SKM-1 (cell line): Measurements from ENCODE around the gene SOX5.
"Not testable (repeated sequence)": the region's sequence is repeated elsewhere in the genome, so short reads cannot be mapped to it uniquely, and the experiment has no call there.

Source experiments
- DNase-seq: peaks from one replicate; lab custom pipeline; 2025; ENCODE audit not compliant: unreplicated experiment; lab: John Stamatoyannopoulos, UW

SOX5 gene

GRCh38 chr12:23911574-23911973 lies 37.9 kb downstream of the SOX5 start:
- no peak for DNase-seq

GRCh38 chr12:23909551-23909950 lies 39.9 kb downstream of the SOX5 start:
- DNase-seq, result no peak

GRCh38 chr12:23906329-23906728 lies 43.1 kb downstream of the SOX5 start:
- no peak for DNase-seq

GRCh38 chr12:23899434-23899833 lies 50.0 kb downstream of the SOX5 start:
- no peak for DNase-seq

- no peak for DNase-seq
Measured at GRCh38 chr12:23898121-23898520, 51.3 kb downstream of the SOX5 start.

- no peak for DNase-seq
Measured at GRCh38 chr12:23895792-23896218, 53.7 kb downstream of the SOX5 start.

- DNase-seq, result no peak
Measured at GRCh38 chr12:23893611-23894010, 55.9 kb downstream of the SOX5 start.

GRCh38 chr12:23891115-23891514 lies 58.4 kb downstream of the SOX5 start:
- no peak for DNase-seq

GRCh38 chr12:23889069-23889440 lies 60.4 kb downstream of the SOX5 start:
- DNase-seq, result no peak

- DNase-seq, result no peak
Measured at GRCh38 chr12:23888396-23889068, 60.9 kb downstream of the SOX5 start.

GRCh38 chr12:23887055-23887835 lies 62.2 kb downstream of the SOX5 start:
- no peak for DNase-seq

- no peak for DNase-seq
Measured at GRCh38 chr12:23885394-23885793, 64.1 kb downstream of the SOX5 start.

- DNase-seq, result no peak
Measured at GRCh38 chr12:23884909-23885308, 64.6 kb downstream of the SOX5 start.

GRCh38 chr12:23880988-23881387 lies 68.5 kb downstream of the SOX5 start:
- DNase-seq, result no peak

- DNase-seq, result not testable (repeated sequence)
Measured at GRCh38 chr12:23876618-23877017, 72.9 kb downstream of the SOX5 start.

GRCh38 chr12:23867794-23868193 lies 81.7 kb downstream of the SOX5 start:
- DNase-seq, result no peak

GRCh38 chr12:23862701-23863100 lies 86.8 kb downstream of the SOX5 start:
- no peak for DNase-seq

GRCh38 chr12:23860019-23860418 lies 89.5 kb downstream of the SOX5 start:
- no peak for DNase-seq

- no peak for DNase-seq
Measured at GRCh38 chr12:23857178-23857577, 92.3 kb downstream of the SOX5 start.

GRCh38 chr12:23855813-23856212 lies 93.7 kb downstream of the SOX5 start:
- DNase-seq, result no peak

- no peak for DNase-seq
Measured at GRCh38 chr12:23854598-23854997, 94.9 kb downstream of the SOX5 start.

GRCh38 chr12:23853640-23854039 lies 95.8 kb downstream of the SOX5 start:
- DNase-seq, result no peak

GRCh38 chr12:23851602-23852001 lies 97.9 kb downstream of the SOX5 start:
- DNase-seq, result no peak
